NCI-H2171 treated with DMSO at 0.1 percent for 48 hours (cell line): ENCODE results near the gene DYNLRB1.

ENCODE experiments used
- DNase-seq: peaks from one replicate; lab custom pipeline; 2025; lab: John Stamatoyannopoulos, UW

DYNLRB1 gene

DNA sequence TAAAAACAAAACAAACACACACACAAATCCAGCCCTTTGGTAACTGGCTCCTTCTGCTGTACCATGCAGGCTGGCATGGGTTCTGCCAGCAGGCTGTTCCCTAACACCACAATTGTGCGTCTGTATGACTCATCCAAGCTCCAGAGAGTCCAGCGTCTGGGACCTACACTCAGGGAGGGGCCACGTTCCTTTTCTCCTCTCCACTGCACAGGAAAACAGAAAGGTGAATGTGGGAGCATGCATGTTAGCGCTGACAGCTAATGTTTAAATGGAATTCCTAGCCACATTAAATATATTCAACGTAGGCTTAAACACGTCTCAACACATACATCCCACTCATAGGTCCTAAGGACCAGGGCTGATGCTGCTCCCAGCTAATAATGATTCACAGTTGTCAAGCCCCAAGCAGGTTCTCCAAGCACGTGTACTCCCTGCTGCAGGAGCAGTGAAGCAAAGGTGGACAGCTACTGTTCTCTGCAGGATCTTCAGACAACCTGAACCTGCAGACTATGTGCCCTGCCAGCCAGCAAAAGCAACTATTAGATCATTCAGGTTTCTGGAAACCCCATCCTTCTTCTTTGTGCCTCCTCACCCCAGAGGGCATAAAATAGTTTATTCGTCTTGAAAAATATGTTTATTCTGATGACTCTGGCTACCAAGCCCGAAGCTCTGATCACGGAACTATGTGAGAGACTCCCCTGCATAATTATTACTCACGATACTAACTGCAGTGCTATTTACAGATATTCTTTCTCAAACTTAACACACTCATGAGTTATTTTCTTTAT is 63.2 kb downstream of the DYNLRB1 start:
- DNase-seq: peak; percentile 28

DNA sequence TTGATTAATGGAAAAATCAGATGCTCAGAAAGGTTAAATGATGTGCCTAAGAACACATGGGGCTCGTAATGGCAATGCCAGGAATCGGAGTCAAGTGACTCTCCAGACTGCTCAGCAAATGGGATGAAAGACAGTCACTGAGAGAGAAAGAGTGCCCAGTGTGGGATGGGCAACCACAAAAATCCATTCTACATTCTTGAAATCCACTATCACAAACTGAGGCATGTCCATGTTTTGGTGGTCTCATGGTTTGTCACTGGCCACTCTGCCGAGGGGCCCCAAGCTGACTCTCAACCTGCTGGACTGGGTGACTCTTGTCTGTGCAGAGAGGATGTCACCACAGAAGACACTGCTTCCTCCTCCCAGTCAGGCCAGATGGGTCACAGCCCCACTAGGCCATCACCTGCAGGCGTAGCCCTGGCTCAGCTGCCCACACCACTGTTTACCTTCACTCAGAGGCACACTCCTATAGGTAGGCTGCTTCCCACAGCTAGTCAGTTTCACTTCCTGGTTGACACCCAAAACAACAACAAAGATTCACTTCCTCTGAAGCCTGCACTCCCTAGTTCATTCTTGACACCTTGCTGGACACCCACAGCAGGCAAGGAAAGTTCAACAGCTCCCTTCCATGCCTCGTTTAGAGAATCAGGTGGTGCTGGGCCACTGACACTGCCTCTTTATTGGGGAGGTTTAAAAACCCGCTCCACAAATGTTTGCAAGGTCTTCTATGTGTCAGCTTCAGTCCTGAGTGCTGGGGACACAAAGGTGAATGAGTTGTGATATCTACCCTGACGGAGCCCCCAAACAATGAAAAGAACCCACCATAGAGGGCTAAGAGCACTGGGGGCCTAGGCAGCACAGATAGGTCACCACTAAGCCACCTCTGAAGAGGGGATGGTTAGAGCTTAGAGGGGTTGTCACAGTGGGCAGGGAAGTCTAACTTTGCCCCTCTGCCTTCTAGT is 64.0 kb downstream of the DYNLRB1 start:
- DNase-seq: no peak

DNA sequence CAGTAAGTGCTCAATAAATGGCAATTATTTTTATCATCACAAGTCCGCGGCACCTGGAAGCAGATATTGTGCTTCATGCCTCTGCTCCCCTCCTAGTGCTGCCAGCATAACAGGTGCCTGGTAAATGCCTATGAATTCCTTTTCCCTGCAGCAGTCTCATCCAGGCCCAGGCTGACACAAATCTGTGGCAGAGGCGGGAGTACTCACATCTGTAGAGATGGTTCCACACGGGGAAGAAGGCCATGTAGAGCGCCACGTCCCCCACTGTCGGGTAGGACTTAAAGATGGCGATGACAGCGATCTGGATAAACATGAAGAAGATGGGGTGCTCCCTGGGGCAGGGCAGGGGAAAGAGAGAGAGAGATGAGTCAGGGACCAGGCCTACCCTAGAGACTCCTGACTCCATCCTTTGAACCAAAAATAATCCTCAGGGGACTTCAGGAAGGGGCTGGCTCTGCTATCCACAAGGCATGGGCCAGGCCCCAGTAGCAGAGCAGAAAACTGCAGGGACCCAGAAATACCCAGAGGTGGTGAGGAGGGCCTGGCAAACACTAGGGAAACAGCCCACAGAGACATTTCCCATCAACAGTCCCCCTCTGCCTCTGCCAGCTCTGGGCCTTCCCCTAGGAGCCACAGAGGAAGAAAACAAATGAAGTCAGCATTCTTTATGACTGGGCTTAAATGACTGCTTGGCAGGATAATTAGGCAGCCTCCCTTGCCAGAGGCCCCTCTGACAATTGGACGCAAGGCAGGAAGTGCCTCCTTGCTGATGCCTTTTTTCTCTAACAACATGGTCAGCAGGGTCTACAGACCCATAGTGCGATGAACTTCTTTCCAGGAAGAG is 65.3 kb downstream of the DYNLRB1 start:
- DNase-seq: no peak

DNA sequence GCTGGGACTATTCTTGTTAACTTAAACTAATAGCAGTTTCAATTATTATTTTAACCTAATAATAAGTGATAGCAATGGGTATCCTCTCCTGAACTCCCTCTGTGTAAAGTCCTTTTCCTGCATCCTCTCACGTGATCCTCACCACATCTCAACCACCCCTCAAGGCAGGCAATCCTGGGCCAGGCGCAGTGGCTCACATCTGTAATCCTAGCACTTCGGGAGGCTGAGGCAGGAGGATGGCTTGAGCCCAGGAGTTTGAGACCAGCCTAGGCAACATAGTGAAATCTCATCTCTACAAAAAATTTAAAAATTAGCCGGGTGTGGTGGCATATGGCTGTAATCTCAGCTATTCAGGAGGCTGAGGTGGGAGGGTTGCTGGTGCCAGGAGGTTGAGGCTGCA is 66.0 kb downstream of the DYNLRB1 start:
- DNase-seq: no peak

DNA sequence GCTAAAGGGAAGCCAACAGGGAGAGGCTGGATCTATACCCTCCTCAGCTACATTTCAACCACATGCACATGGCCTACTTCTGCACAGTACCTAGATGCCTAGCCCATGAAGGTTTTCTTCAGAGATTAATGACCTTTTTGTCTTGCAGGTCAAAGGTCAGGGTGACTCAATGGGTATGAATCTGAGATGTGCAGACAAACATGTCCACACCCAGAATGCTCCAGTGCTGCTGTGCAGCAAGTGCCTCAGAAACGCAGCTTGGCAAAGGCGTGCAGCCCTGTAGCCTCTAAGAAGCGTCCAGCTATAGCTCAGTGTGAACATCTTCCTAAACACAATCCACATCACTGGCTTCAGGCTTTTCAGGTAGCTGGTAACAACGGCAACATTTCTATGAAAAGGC is 66.7 kb downstream of the DYNLRB1 start:
- DNase-seq: no peak

DNA sequence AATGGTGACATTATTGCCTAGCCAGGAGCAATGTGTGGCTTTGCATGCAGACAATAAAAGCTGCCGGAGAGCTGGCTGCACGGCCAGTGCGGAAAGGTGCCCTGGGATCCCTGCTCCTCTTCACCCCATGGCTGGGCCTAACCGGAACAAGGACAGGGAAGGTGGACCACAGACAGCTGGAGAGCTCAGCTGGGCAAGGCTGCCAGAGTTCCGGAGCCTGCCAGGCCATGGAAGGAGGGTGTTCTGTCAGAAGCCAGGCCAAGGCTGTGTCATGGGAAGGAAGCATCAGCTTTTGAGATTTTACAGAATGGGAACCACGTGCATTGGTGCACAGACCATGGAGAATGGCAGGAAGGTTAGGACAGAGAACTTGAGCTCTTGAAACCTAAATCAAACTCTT is 67.3 kb downstream of the DYNLRB1 start:
- no peak for DNase-seq

DNA sequence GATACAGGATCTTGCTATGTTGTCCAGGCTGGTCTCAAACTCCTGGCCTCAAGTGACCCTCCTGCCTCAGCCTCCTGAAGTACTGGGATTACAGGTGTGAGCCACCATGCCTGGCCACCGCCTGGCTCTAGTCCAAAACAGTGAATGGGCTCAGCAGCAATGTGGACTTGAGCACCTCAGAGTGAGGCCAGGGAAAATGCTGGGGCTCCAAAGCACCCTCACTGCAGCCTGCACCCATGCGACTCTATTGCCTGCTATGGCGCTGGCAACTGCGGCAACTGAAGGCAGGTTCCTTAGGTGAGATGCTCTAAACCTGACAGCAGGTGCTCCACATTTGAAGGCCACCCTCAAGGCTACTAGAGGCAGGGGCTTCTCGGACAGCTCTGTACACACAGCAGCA is 68.8 kb downstream of the DYNLRB1 start:
- no peak for DNase-seq

DNA sequence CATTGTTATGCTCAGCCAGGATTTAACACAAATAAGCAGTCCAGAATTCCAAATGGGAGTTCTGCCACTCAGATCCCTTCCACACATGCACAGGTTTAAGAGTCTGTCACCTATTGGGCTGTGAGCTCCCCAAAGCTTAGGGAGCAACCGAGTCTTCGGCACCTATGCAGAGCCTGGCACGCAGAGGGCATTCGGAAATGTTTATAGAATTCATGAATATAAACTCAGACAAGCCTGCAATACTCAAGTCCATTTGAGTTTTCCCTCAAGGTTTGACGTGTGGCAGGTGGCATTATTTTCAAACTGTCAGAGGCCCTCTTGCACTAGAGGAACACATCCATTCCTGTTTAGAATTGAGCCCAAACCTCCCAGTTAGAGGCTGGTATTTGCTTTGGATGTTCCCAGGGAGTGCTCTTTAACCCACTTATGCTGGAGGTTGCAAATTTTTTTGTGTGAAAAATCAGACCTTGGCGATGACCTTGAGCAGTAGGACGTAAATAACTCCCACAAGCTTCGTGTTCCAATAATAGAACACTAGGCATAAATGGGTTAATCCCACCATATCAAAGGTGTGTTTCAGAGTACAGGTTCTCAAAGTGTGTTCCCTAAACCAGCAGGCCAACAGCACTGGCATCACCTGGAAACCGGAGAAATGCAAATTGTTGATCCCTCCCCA is 70.4 kb downstream of the DYNLRB1 start:
- DNase-seq: no peak
